ENCODE results near the gene MTNR1B.
A peak's percentile ranks its signal among the peaks of the same experiment; 100 is the strongest.

Gene MTNR1B

DNA sequence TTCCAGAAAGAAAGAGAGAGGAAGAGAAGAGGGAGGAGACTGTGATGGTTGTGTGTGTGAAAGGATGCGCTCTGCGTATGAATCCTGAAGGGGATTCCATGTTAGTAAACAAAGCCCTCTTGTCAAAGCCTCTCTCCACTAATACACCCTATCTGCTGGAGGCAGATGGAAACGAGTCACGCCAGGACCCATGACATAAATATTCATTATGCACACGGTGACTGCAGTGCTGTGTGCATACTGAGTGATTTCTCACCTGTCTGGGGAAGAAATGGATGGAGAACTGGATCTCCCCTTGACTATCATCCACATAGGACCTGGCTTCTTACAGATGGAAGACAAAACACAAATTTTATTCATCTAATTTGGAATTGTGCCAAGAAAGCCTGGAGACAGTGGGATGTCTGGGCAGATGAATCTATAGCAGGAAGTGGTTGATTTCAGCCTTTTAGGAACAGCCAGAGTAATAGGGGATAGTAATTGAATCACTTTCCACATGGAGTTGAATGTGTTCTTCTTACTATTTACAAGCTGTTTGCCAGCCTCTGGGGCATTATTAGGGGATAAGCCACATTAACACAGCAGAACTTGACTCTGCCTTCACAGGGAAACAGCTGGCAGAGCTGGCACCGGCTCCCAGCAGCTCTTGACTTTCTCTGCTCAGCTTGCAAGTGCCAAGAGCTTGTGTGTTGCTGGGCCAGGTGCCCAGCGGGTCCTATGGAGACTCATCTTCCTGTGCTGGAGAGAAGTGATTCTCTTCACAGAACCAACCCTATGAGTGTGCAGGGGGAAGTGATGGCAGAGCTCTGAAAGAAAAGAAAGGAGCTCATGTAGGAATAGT is 9.0 kb downstream of the MTNR1B start:
- no peak for DNase-seq

DNA sequence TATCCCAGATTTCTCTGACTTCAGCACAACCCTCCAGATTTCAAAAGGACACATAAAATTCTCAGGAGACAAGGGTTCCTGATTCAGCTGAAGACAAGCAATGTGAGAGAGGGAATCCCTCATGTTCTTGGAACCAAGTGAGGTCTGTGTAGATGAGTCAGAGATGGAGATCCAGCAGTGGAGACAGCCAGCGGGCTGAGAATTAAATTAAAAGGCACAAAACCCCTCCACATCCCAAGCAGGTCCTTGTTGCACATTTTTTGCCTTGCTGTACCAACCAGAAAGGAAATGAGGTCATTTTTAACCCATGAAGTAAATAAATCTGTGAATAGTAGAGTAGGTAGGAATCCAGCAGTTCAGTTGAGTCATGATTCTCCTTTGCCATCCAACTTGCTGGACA is 9.7 kb downstream of the MTNR1B start:
- no peak for DNase-seq

DNA sequence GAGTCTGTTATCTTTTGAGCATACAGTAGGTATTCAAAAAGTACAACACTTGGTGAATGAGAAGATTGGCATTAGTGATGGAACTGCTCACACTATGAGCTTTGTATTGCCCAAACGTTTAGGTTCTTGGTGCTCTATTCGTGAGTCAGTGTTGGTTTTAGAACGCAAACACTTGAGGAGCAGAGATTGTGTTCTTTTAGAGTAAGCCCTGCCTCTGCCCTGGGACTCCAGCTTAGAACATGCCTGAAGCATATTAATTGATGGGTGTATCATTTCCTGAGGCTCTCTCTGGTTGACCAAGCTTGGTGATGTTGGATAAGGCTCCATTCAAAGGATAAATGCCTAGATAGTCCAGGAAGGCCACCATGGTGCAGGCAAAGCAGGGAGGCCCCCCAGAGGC is 10.9 kb downstream of the MTNR1B start:
- no peak for DNase-seq

DNA sequence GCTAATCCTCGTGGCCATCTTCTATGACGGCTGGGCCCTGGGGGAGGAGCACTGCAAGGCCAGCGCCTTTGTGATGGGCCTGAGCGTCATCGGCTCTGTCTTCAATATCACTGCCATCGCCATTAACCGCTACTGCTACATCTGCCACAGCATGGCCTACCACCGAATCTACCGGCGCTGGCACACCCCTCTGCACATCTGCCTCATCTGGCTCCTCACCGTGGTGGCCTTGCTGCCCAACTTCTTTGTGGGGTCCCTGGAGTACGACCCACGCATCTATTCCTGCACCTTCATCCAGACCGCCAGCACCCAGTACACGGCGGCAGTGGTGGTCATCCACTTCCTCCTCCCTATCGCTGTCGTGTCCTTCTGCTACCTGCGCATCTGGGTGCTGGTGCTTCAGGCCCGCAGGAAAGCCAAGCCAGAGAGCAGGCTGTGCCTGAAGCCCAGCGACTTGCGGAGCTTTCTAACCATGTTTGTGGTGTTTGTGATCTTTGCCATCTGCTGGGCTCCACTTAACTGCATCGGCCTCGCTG is 12.1 kb downstream of the MTNR1B start:
- DNase-seq: no peak

DNA sequence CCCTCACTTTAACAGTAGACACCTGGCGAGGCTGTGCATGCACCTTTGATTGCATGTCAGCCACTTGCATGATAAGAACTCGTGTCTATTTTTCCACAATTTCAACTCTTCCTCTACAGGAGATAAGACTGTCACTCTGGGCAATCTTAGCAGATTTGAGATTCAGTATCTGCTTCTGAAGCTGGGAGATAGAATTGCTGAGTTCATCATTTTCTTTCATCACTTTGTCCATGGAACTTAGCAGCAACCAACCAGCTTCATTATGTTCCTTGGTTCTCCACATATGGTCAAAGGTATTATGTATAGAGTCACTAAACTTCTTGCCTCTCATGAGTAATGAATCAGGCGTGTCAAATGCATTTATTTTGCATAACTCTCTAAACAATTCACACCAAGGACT is 17.1 kb downstream of the MTNR1B start:
- DNase-seq: no peak

DNA sequence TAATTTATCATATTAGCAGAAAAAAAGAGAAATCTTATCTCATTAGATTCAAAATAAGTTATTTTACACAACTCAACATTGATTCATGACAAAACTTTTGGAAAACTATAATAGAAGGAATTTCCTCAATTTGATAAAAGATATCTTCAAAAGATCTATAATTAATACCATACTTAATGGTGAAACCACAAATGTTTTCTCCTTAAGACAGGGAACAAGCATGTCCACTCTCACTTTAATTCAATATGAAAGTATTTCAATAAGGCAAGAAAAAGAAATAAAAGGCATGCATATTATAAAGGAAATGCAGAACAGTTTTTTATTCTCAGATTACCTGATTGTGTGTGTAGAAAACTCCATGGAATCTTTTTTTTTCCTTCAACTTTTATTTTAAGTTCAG is 23.6 kb downstream of the MTNR1B start:
- DNase-seq: no peak

DNA sequence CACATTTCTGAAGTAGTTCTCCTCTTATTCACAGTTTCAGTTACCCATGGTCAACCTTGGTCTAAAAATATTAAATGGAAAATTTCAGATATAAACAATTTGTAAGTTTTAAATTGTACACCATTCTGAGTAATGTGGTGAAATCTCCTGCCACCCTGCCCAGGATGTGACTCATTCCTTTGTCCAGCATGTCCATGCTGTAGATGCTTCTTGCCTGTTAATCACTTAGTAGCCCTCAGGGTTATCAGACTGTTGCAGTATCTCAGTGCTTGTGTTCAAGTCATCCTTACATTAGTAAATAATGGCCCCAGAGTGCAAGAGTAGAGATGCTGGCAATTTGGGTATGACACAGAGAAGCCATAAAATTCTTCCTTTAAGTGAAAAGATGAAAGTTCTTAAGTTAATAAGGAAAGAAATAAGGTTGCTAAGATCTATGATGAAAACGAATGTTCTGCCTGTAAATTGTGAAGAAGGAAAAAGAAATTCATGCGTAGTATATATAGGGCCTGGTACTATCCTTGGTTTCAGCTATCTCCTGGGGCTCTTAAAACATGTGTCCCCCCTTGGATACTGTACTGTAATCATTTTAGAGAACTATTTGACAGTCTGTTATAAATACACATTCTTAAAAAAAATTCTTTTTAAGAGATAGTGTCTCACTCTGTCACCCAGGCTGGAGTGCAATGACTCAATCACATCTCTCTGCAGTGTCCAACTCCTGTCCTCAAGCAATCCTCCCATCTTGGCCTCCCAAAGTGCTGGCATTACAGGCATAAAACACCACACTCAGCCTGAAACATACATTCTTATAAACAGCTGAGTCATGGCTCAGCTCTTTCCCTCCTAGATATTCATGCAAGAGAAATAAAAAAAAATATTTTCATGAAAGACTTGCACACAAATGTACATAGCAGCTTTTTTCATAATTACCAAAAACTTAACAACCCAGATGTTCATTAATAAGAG is 31.3 kb downstream of the MTNR1B start:
- DNase-seq: no peak

DNA sequence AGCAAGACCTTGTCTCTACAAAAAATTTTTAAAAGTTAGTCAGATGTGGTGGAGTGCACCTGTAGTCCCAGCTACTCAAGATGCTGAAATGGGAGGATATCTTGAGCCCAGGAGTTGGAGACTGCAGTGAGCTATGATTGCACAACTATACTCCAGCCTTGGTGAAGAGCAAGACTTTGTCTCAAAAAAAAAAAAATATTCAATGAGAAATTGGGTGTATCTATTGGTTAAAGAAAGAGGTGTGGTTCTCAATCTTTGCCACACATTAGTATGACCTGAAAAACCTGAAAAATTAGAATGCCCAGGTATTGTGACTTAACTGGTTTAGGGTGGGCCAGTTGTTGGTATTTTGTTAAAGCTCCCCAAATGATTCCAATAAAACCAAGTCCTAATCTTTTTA is 32.4 kb downstream of the MTNR1B start:
- DNase-seq: no peak

DNA sequence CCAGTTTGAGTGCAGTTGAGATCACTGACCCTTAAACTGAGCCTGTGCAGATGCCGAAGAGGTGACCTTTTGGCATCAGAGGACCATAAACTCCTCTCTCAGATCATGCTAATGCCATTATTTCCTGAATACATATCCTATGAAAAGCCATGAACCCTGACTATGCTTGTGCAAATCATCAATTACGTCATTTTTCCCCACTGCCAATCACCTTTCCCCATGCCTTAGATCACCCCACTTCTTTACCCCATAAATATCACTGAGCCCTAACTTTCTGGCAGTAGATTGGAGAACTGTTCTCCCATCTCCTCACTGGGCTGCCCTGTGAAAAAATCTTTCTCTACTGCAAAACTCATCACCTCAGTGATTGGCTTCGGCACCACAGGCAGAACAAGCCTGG is 32.9 kb downstream of the MTNR1B start:
- no peak for DNase-seq

DNA sequence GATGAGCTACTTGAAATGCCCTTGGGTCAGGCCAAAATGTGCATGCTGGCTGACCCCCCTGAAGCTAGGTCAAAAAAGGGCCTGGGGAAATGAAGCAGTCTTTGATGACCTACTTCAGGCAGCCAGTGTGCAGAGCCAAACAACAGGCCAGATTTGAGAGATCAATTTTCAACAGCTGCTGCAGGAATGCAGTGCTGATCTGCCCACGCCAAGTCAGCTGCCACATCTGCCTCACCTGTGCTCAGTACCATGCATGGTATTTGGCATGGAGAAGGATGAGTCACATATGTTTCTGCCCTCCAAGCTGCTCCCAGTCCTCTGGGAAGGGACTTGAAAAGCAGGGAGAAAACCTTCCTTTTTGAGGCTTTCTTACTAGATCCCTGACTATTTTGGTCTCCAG is 35.8 kb downstream of the MTNR1B start:
- no peak for DNase-seq

DNA sequence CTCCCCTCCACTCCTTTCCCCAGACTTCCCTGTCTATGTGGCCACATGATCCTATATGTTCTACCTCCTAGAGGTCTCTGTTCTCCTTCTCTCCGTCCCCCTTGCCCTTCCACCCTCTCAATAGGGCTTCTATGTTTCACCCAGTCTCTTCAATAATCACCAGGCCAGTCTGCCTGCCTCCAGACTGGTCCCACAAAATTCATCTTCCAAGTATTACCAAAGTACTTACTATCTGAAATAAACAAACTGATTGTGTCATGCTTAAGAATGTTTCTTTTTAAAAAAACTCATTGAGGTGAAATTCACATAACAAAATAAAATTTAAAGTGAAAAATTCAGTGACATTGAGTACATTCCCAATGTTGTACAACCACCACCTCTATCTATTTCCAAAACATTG is 44.2 kb downstream of the MTNR1B start:
- no peak for DNase-seq

DNA sequence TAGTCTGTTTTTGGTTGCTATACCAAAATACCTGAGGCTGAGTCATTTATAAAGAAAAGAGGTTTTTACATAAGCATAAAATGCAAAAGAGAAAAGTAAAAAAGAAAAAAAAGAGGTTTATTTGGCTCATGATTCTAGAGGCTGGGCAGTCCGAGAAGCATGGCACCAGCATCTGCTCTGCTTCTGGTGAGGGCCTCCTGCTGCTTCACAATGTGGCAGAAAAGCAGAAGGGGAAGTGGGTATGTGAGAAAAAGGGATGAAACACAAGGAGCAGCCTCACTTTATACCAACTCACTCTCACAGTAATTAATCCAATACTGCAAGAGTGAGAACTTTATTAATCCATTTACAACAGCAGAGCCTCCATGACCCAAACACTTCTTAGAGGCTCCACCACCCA is 47.1 kb downstream of the MTNR1B start:
- no peak for DNase-seq

DNA sequence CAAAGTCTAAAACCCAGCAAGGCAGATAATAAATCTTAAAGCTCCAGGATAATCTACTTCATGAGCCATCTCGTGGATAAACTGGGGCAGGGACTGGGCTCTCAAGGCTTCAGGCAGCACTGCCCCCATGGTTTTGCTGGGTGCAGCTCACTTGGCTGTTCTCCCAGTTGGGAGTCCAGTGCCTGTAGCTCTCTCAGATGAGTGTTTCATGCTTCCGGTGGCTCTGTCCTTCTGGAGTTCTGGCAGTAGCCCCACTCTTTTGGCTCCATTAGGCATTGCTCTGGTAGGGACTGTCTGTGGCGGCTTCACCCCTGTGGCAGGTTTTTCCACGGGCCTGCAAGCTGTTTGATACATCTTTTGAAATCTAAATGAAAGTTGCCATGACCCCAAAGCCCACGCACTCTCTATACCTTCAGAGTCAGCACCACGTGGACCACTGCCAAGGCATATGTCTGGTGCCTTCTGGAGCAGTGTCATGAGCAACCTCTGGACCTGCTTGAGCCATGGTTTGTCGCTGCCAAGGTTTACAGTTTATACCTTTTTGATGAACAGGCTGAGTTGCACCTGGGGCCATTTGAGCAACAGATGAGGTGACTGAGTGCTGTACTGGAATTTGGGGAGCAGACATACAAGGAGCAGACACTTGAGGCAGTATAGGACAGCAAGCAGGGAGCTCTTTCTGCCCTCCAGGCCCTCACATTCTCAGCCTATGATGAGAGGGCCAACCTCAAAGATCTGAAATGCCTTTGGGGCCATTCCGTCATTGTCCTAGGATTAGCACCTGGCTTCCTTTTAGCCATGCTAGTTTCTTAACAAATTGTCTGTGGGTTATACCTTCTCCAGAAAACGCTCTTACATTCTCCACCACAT is 48.6 kb downstream of the MTNR1B start:
- no peak for DNase-seq

DNA sequence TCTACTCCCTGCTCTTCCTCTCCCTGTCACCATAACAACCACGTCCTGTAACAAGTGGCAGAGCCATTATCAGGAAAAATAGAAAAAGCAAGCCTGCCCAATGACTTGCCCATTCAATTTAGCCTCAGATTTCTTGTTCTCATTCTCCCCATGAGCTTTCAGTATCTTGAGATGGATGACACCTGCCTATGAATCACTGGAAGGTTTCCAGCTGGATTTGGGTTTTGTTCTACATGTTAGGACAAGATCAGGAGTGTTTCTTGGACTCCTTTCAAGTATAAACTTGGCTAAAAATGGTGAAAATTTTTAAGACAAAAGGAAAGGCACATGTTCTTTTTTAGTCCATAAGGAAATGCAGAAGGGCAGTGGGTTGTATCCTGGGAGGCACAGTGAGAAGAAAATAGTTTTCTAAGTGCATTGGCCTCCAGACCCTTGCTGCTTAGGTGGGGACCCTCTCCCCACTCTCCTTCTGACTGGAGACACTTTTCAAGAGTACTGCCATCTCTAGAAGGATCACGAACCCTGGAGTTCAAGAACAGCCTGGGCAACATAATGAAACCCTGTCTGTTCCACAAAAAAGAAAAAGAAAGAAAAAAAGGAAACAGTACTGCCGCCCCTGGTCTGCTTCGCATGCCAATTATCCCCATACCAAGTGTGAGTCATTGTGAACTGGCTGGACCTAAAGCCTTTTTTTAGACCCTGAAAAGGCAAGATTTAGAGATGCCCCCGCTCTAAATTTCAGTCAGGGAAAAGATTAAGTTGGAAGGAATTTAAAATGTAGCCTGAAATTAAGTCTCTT is 51.0 kb downstream of the MTNR1B start:
- DNase-seq: no peak

DNA sequence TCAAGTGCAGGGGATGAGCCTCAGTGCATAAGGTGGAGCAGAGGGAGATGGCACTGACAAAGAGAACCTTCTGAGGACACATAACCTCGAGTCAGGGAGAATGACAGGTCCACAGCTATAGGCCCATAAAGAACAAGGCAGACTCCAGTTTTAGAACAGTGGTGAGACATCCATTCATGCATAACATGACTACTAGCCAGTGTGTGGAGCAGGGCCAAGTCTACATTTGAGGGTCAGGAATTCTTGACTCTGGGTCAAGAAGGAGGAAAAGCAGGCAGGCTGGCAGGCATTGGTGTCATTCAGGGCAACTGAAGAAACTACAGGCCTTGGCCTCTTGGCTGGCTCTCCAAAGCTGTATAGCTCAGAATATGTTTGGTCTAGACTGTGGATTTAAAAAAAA is 54.9 kb downstream of the MTNR1B start:
- no peak for DNase-seq

DNA sequence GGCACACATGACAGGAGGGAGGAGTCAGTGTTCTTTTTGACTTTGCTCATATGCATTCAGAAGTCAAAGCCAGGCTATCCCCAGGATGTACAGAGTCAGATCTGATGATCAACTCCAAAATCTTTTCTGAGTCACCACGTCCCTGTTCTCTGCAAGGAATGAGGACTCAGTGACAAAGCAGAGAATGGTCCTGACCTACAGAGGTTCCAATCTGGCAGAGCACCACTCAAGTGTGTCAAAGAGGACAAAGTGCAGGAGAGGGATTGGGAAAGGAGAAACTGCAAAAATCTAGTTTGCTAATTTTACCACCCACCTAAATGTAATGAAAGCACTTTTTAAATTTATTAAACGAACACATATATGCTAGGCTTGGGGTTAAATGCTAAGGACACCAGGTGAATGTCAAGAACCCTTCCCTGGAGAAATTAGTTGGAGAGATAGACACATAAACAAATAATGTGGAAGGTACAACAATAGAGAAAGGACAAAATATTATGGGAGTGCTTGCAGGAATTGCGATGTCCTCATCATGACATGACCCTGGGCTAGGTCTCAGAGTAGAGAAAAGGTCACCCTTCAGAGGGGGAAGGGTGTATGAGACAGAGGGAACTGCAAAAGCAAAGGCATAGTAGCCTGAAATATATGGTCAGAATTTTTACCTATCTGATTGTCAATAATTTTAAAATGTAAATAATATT is 56.3 kb downstream of the MTNR1B start:
- DNase-seq: no peak

DNA sequence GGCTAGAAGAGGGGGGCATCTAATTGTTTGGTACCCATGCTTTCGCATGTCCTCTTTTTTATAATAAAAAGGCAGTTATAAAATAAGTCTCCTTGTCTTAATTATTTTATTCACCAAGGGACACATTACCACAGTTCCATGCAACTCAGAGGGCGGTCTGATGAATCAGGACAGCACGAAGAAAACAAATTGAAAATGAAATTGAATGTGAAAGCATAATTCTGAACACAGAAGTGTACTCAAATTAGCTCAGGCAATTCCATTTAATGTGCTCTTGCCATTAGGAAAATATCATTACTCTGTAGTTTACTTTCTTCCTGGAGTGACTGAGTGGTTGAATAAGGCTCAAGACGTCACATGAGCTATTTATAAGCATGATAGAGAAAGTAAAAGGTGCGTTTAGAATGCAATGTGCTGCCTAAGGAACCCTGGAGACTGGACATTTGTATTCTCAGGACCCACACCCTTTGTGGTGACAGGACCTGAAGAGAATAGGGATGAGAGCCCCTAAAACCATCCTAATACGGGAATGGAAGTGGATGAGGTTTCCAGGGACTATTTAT is 59.6 kb downstream of the MTNR1B start:
- no peak for DNase-seq

DNA sequence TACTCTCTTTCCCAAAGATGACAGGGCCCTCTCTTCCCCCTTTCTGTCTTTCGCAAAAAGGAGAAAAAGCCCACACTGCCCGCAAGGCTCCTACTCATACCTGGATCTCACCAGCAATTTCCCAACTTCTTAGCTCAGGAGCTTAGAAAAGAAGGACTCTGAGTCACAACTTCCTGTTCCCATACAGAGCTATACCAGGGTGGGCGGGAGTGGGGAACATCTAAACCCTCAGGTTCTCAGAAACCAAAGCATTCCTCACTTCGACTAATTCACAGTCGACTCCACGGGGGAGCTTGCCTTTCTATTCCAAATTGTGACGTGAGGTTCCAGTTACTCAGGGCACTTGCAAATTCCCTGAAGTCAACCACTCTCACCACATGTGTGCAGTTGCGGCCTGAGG is 61.9 kb downstream of the MTNR1B start:
- peak in 1 of 2 donors; percentile 27 for DNase-seq
